ENCODE results near the gene TSHB.

TSHB gene

GRCh38 chr1:115074839-115075534 lies 45.4 kb downstream of the TSHB start:
- H3K27me3 ChIP-seq (ENCODE audit: insufficient read depth, poor library complexity, severe bottlenecking): no peaks in the 10 kb centered on the region
- H3K9me3 ChIP-seq (ENCODE audit: severe bottlenecking): no peaks in the 10 kb centered on the region
- DNase-seq (ENCODE audit: low spot score): no peak
- ATAC-seq (ENCODE audit: low read depth): no peak
- H3K4me3 ChIP-seq (ENCODE audit: severe bottlenecking): no peak overlapping the region
- H3K27ac ChIP-seq (ENCODE audit: poor library complexity, severe bottlenecking): no peak overlapping the region
- TF ChIP-seq CTCF (IDR thresholded peaks at IDR 0.05; ENCODE audit: poor library complexity, severe bottlenecking): no peak
- no peaks in the 10 kb centered on the region for H3K4me1 ChIP-seq (ENCODE audit: insufficient read depth, poor library complexity, severe bottlenecking)
- no peaks in the 10 kb centered on the region for H3K36me3 ChIP-seq (ENCODE audit: low read depth)

GRCh38 chr1:115076384-115076915 lies 46.8 kb downstream of the TSHB start:
- Histone ChIP-seq H3K9me3 (ENCODE audit: severe bottlenecking) (no peaks in the 10 kb centered on the region), H3K27me3 (ENCODE audit: insufficient read depth, poor library complexity, severe bottlenecking) (no peaks in the 10 kb centered on the region), H3K36me3 (ENCODE audit: low read depth) (no peaks in the 10 kb centered on the region), H3K4me3 (ENCODE audit: severe bottlenecking) (no peak overlapping the region), H3K27ac (ENCODE audit: poor library complexity, severe bottlenecking) (no peak overlapping the region), H3K4me1 (ENCODE audit: insufficient read depth, poor library complexity, severe bottlenecking) (no peaks in the 10 kb centered on the region)
- ATAC-seq (ENCODE audit: low read depth): no peak
- no peak for TF ChIP-seq CTCF (IDR thresholded peaks at IDR 0.05; ENCODE audit: poor library complexity, severe bottlenecking)
- no peak for DNase-seq (ENCODE audit: low spot score)

GRCh38 chr1:115077286-115077983 lies 47.8 kb downstream of the TSHB start:
- DNase-seq (ENCODE audit: low spot score): no peak

GRCh38 chr1:115077984-115078330 lies 48.3 kb downstream of the TSHB start:
- no peak for ATAC-seq (ENCODE audit: low read depth)
- Histone ChIP-seq H3K4me3 (ENCODE audit: severe bottlenecking) (no peak overlapping the region), H3K27me3 (ENCODE audit: insufficient read depth, poor library complexity, severe bottlenecking) (no peaks in the 10 kb centered on the region), H3K27ac (ENCODE audit: poor library complexity, severe bottlenecking) (no peak overlapping the region), H3K9me3 (ENCODE audit: severe bottlenecking) (no peaks in the 10 kb centered on the region), H3K36me3 (ENCODE audit: low read depth) (no peaks in the 10 kb centered on the region), H3K4me1 (ENCODE audit: insufficient read depth, poor library complexity, severe bottlenecking) (no peaks in the 10 kb centered on the region)
- DNase-seq (ENCODE audit: low spot score): no peak
- no peak for TF ChIP-seq CTCF (IDR thresholded peaks at IDR 0.05; ENCODE audit: poor library complexity, severe bottlenecking)

More at GRCh38 chr1:115077286-115077983, 47.8 kb downstream of the TSHB start:
- no peak overlapping the region for H3K4me3 ChIP-seq (ENCODE audit: severe bottlenecking)
- H3K36me3 ChIP-seq (ENCODE audit: low read depth): no peaks in the 10 kb centered on the region
- H3K4me1 ChIP-seq (ENCODE audit: insufficient read depth, poor library complexity, severe bottlenecking): no peaks in the 10 kb centered on the region
- TF ChIP-seq CTCF (IDR thresholded peaks at IDR 0.05; ENCODE audit: poor library complexity, severe bottlenecking): no peak
- no peaks in the 10 kb centered on the region for H3K9me3 ChIP-seq (ENCODE audit: severe bottlenecking)
- ATAC-seq (ENCODE audit: low read depth): no peak
- H3K27ac ChIP-seq (ENCODE audit: poor library complexity, severe bottlenecking): no peak overlapping the region
- H3K27me3 ChIP-seq (ENCODE audit: insufficient read depth, poor library complexity, severe bottlenecking): no peaks in the 10 kb centered on the region

- no peaks in the 10 kb centered on the region for H3K27me3 ChIP-seq (ENCODE audit: insufficient read depth, poor library complexity, severe bottlenecking)
- TF ChIP-seq CTCF (IDR thresholded peaks at IDR 0.05; ENCODE audit: poor library complexity, severe bottlenecking): no peak
- H3K4me1 ChIP-seq (ENCODE audit: insufficient read depth, poor library complexity, severe bottlenecking): no peaks in the 10 kb centered on the region
- H3K4me3 ChIP-seq (ENCODE audit: severe bottlenecking): no peak overlapping the region
- no peaks in the 10 kb centered on the region for H3K36me3 ChIP-seq (ENCODE audit: low read depth)
- DNase-seq (ENCODE audit: low spot score) (no peak), ATAC-seq (ENCODE audit: low read depth) (no peak)
- no peak overlapping the region for H3K27ac ChIP-seq (ENCODE audit: poor library complexity, severe bottlenecking)
- H3K9me3 ChIP-seq (ENCODE audit: severe bottlenecking): no peaks in the 10 kb centered on the region
These were observed 49.1 kb downstream of the TSHB start for GRCh38 chr1:115078708-115079107.
